Duodenal mucosa (tissue), 2 donors: ENCODE data around the gene FAM228A.

Experiments used
- H3K27ac ChIP-seq: one replicate; pipeline ENCODE4 v1.7.0; 2013; ENCODE audit warnings: low read depth, low read length
- H3K27me3 ChIP-seq, 2 donors: one replicate each; pipeline ENCODE4 v1.7.0; 2013; ENCODE audit warnings: low read length in 2 of 2, control low read depth in 1 of 2; ENCODE audit not compliant: insufficient read depth in 2 of 2, control insufficient read depth in 1 of 2
- H3K36me3 ChIP-seq, 2 donors: one replicate each; pipeline ENCODE4 v1.7.0; 2013; ENCODE audit warnings: low read length in 2 of 2, control low read depth in 1 of 2; ENCODE audit not compliant: insufficient read depth in 2 of 2, control insufficient read depth in 1 of 2
- H3K4me1 ChIP-seq, 2 donors: one replicate each; pipeline ENCODE4 v1.7.0; 2013; ENCODE audit warnings: low read length in 2 of 2, control low read depth in 1 of 2; ENCODE audit not compliant: insufficient read depth in 2 of 2, control insufficient read depth in 1 of 2
- H3K4me3 ChIP-seq, 2 donors: one replicate each; pipeline ENCODE4 v1.7.0; 2013; ENCODE audit warnings: low read length in 2 of 2, low read depth in 1 of 2
- H3K9ac ChIP-seq, 2 donors: one replicate each; pipeline ENCODE4 v1.7.0; 2013; ENCODE audit warnings: low read length in 2 of 2, low read depth in 1 of 2
- H3K9me3 ChIP-seq, 2 donors: one replicate each; pipeline ENCODE4 v1.7.0; 2013; ENCODE audit warnings: low read length in 2 of 2, control low read depth in 1 of 2; ENCODE audit not compliant: control insufficient read depth in 1 of 2

The FAM228A gene

DNA sequence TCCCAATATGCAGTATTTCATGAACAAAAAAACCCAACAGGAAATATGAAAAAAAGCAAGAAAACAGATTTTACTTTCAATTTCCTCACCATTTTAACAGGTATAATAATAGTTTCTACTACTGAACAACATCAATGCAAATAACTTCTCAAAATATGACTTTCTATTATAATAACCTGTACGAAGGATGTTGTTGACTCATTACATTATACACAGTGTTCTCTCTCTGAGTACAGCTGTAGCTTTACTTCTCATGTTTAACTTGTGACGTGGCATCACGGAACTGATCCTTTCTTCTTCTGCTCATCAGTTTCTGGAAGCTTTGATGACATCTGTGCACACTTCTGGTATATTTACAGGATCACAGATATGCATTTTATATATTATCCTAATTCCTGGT lies 40.0 kb downstream of the FAM228A start:
- Histone ChIP-seq H3K9ac (no peak overlapping the region), H3K9me3 (no peaks in the 10 kb centered on the region), H3K4me3 (no peak overlapping the region), H3K36me3 (peaks cover 10 to 54% of the 10 kb centered on the region in 2 donors), H3K27me3 (no peaks in the 10 kb centered on the region), H3K4me1 (no peaks in the 10 kb centered on the region), H3K27ac (no peak overlapping the region)

DNA sequence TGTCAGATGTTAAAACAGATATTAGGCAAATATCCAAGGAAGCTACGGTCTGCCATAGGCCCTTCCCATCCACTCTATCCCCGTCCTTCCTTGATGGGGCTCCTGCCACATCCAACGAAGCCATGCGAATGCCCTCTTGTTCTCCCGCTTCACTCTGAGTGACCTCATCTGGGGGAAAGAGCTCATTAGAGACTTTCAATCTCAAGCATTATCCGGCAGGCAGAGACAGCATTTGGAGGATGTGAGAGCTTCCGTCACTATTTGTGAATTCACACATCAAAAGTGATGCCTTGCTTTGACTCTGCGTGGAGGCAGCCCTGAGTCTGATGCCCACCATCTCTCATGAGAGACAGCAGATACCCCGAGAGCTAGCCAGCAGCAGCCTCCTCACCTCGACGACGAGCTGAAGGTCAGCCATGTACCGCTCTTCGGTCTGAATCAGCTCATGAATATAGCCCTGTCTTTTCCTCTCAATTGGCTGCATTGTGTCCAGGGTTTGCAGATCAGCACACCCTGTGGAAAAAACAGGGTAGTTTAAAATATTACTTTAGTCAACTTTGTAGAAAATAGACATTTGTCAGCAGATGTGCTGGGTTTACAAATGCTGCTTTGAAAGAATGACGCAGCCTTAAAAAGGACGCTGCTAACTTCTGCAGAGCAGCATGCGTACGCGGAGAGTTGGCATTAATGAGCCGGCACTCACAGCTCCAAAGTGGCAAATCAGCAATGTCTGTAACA lies 45.9 kb downstream of the FAM228A start:
- no peak overlapping the region for H3K9ac ChIP-seq
- peaks cover 14 to 35% of the 10 kb centered on the region in 2 donors for H3K36me3 ChIP-seq
- H3K9me3 ChIP-seq = no peaks in the 10 kb centered on the region
- no peaks in the 10 kb centered on the region for H3K27me3 ChIP-seq
- no peak overlapping the region for H3K4me3 ChIP-seq
- no peak overlapping the region for H3K27ac ChIP-seq
- H3K4me1 ChIP-seq = no peaks in the 10 kb centered on the region

DNA sequence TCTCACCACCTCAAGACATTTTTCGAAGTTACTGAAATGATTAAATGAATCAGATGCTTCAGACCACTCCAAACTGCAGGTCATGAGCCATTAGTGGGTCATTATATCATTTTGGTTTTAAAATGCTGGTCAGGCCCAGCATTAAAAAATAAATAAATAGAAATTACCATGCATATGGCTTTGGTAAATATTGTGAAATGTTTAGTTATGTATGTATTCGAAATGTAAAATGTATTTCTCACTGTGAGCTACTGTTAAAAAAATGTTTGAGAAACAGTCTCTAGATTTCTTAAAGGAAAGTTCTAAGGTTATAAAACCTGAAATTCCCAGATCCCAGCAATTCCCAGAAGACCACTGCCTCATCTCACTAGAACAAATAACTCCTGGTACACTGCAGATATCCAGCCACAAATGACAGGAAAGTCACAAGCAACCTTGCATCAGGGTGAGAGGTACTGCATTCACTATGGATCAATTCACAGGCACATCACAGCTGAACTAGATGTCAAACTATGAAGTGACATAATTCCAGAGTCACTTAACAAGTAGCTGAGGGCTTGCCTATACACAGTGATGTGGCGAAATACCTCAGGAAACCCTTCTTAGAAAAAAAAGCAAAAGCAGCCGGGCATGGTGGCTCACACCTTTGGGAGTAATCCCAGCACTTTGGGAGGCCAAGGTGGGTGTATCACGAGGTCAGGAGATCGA lies 46.6 kb downstream of the FAM228A start:
- Histone ChIP-seq H3K9me3 (no peaks in the 10 kb centered on the region), H3K9ac (no peak overlapping the region), H3K4me3 (no peak overlapping the region), H3K4me1 (no peaks in the 10 kb centered on the region), H3K27me3 (no peaks in the 10 kb centered on the region), H3K27ac (no peak overlapping the region), H3K36me3 (peaks cover 9 to 32% of the 10 kb centered on the region in 2 donors)

DNA sequence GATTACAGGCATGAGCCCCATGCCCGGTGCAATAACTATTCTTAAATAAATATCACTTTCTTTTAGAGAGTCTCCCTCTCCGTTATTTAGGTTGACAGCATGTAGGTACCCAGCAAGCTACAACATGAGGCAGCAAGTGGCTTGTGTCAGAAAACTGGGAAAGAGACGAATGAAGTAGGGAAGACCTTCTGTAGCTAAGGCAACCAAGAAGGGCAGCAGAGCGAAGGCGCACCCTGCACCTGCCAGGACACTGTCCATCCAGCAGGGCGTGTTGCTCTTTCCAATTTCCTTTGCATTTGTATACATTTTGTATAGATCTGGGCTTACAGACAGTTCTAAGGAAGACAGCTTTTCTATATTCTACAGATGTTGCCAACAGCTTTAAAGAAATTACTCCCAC lies 48.1 kb downstream of the FAM228A start:
- Histone ChIP-seq H3K27ac (no peak overlapping the region), H3K4me1 (no peaks in the 10 kb centered on the region), H3K36me3 (peaks cover 9 to 29% of the 10 kb centered on the region in 2 donors), H3K4me3 (no peak overlapping the region), H3K9ac (no peak overlapping the region), H3K27me3 (no peaks in the 10 kb centered on the region), H3K9me3 (no peaks in the 10 kb centered on the region)

DNA sequence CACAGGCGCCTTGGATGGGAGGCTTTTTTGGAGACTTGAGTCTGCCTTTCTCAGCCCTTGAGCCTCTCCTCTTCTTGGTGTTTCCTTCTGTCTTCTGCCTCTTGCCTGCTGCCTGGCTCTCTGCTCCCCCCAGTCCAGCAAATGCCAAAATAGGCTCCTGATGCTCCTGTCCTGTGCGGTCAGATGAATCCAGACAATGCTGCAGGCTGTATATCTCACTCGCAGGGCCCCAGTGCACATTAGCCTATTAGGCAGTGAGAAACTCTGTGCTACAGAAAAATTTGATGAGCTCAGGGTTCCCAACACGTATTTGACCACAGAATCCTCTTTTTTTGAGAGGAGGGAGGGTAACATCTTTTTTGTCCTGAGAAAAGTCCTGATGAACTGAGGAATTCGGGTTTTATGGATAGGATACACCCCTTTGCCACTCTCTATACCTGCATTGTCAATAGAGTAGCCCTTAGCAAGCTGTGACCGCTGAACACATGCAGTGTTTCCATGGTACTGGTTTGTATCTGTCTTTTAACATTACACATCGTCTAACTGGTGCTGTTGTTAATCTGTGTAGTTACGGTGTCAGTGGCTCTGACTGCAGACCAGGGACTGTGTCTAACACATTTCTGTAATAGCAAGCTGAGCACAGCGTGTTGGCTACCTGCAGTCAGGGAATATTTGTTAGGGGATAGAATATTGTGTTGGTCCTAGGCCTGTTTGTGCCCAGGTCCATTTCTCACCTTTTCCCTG lies 50.8 kb downstream of the FAM228A start:
- Histone ChIP-seq H3K4me3 (no peak overlapping the region), H3K27ac (no peak overlapping the region), H3K9me3 (no peaks in the 10 kb centered on the region), H3K36me3 (peaks cover 0 to 14% of the 10 kb centered on the region in 2 donors), H3K27me3 (no peaks in the 10 kb centered on the region), H3K4me1 (no peaks in the 10 kb centered on the region), H3K9ac (no peak overlapping the region)

DNA sequence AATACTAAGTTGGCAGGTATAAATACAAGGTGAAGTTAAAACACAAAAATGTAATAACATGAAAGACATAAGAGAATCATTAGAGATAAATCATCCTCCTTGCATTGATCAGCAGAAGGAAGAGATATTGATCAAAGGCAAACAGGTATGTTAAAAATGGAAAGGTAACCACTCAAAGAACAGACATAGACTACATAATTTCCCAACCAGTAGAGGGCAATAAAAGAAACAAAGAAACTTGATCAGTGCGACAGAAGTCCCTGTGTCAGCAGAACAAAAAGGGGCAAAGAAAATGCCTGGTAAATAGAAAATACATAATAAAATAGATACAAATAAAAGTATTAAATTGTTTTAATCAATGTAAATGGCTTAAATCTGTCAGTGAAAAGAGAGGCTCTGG lies 53.6 kb downstream of the FAM228A start:
- Histone ChIP-seq H3K9ac (no peak overlapping the region), H3K27ac (no peak overlapping the region), H3K4me3 (no peak overlapping the region), H3K36me3 (peaks cover 0 to 10% of the 10 kb centered on the region in 2 donors), H3K9me3 (no peaks in the 10 kb centered on the region), H3K4me1 (no peaks in the 10 kb centered on the region), H3K27me3 (no peaks in the 10 kb centered on the region)

DNA sequence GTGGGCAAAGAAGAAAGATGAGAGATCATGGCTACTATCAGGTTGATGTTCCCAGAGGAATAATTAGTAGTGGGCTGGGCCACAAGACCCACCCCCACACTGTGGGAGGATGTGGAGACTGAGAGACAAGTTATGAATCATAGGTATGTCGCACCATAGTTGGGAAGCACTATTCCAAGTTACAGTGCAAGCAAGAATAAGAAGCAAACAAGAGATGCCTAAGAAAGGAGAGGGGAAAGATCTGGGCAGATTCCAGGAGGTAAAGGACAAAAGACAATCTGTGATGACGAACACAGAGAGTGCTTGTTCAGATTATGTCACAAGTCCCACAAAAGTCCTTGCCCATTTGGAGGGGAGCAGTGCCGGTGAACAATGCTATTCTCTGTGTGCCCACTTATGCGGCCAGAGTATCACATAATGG lies 56.6 kb downstream of the FAM228A start:
- Histone ChIP-seq H3K9ac (no peak overlapping the region), H3K27ac (no peak overlapping the region), H3K4me3 (no peak overlapping the region), H3K27me3 (no peaks in the 10 kb centered on the region), H3K36me3 (peaks cover 0 to 8% of the 10 kb centered on the region in 2 donors), H3K9me3 (no peaks in the 10 kb centered on the region), H3K4me1 (no peaks in the 10 kb centered on the region)

DNA sequence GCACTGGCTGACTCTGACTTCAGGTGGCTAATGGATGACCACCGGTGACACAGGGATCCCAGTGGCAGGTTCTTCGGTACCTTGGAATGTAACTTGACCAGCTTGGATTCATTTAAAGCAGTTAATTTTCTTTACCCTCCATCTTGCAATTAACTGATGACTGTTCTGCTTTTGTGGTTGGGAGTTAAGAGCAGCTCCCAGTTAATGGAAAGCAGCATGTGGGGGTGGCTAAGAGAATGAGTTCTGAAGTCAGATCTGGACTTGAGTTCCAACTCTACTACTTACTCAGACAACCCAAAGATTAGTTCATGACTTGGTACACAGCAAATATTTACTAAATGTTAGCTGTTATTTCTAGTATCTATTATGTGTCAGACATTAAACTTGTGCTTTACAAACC lies 58.5 kb downstream of the FAM228A start:
- Histone ChIP-seq H3K9me3 (no peaks in the 10 kb centered on the region), H3K9ac (no peak overlapping the region), H3K27ac (no peak overlapping the region), H3K4me3 (no peak overlapping the region), H3K4me1 (no peaks in the 10 kb centered on the region), H3K27me3 (no peaks in the 10 kb centered on the region), H3K36me3 (peaks cover 0 to 12% of the 10 kb centered on the region in 2 donors)

DNA sequence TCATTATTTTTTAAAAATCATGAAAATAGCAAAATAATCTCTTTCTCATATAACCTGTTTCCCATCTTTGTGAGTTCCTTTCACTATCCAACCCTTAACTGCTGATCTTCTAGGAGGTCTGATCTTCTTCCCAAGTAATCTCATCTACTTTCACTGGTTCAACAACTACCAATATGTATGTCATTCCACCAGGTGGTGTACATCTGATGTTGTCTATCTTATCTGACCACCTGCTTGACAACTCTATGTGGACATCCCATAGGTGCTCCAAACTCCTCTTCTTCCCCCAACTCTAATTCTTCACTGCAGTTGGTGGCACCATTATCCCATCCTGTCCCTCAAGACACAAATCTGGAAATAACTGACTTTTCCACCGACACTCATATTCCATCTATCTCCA lies 62.5 kb downstream of the FAM228A start:
- no peak overlapping the region for H3K9ac ChIP-seq
- no peak overlapping the region for H3K27ac ChIP-seq
- H3K27me3 ChIP-seq = no peaks in the 10 kb centered on the region
- no peaks in the 10 kb centered on the region for H3K9me3 ChIP-seq
- no peaks in the 10 kb centered on the region for H3K4me1 ChIP-seq
- H3K4me3 ChIP-seq = no peak overlapping the region
- peaks cover 4 to 12% of the 10 kb centered on the region in 2 donors for H3K36me3 ChIP-seq

DNA sequence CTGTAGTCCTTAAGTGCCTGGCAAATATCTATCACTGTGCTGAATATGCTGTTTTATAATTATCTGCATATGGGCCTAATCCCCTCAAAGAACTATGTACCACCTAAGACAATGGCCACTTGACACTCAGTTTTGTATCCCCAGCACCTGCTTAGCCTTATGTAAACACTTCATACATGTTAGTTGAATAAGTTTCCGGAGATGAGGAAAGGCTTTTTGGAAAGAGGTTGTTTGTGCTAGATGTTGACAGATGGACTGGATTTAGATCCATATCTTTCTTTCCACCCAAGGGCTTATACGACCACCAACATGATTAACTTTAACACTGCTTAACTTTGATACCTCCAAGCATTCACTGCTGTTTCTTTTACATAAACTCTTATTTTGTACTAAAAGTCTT lies 63.3 kb downstream of the FAM228A start:
- Histone ChIP-seq H3K9ac (no peak overlapping the region), H3K36me3 (peaks cover 4 to 12% of the 10 kb centered on the region in 2 donors), H3K9me3 (no peaks in the 10 kb centered on the region), H3K4me3 (no peak overlapping the region), H3K4me1 (no peaks in the 10 kb centered on the region), H3K27ac (no peak overlapping the region), H3K27me3 (no peaks in the 10 kb centered on the region)
